ENCODE results near the gene HACE1.
"Not testable (repeated sequence)": the region's sequence is repeated elsewhere in the genome, so short reads cannot be mapped to it uniquely, and the experiment has no call there.

HACE1 gene

GRCh38 chr6:104750449-104750848, 109.3 kb downstream of the HACE1 start:
- TF ChIP-seq MYC (IDR thresholded peaks at IDR 0.05; ENCODE audit: low read depth, low read length), result no peak
- DNase-seq (ENCODE audit: low read depth), result no peak
- H3K4me3 ChIP-seq (ENCODE audit: low read depth, low read length), result no peak overlapping the region

- H3K4me3 ChIP-seq (ENCODE audit: low read depth, low read length); DNase-seq (ENCODE audit: low read depth): not testable (repeated sequence)
Measured at GRCh38 chr6:104739124-104739523, 120.6 kb downstream of the HACE1 start.

GRCh38 chr6:104737567-104737966, 122.2 kb downstream of the HACE1 start:
- H3K4me3 ChIP-seq (ENCODE audit: low read depth, low read length); DNase-seq (ENCODE audit: low read depth): not testable (repeated sequence)

- no peak for DNase-seq (ENCODE audit: low read depth)
- TF ChIP-seq MYC (IDR thresholded peaks at IDR 0.05; ENCODE audit: low read depth, low read length) (no peak), POLR2A (IDR thresholded peaks at IDR 0.05; ENCODE audit: extremely low read depth, insufficient read length) (no peak), CTCF (IDR thresholded peaks at IDR 0.05; ENCODE audit: low read depth, low read length) (no peak), MAX (IDR thresholded peaks at IDR 0.05; ENCODE audit: low read depth, low read length) (no peak)
- H3K4me3 ChIP-seq (ENCODE audit: low read depth, low read length), result no peak overlapping the region
Measured at GRCh38 chr6:104736545-104736944, 123.2 kb downstream of the HACE1 start.

- DNase-seq (ENCODE audit: low read depth), result no peak
- no peak for TF ChIP-seq MAX (IDR thresholded peaks at IDR 0.05; ENCODE audit: low read depth, low read length)
- TF ChIP-seq CTCF (IDR thresholded peaks at IDR 0.05; ENCODE audit: low read depth, low read length), result no peak
Measured at GRCh38 chr6:104730450-104730849, 129.3 kb downstream of the HACE1 start.

GRCh38 chr6:104729433-104729832, 130.3 kb downstream of the HACE1 start:
- no peak overlapping the region for H3K4me3 ChIP-seq (ENCODE audit: low read depth, low read length)
- TF ChIP-seq POLR2A (IDR thresholded peaks at IDR 0.05; ENCODE audit: extremely low read depth, insufficient read length) (no peak), MYC (IDR thresholded peaks at IDR 0.05; ENCODE audit: low read depth, low read length) (no peak), CTCF (IDR thresholded peaks at IDR 0.05; ENCODE audit: low read depth, low read length) (no peak), MAX (IDR thresholded peaks at IDR 0.05; ENCODE audit: low read depth, low read length) (no peak)
- DNase-seq (ENCODE audit: low read depth), result no peak

More at GRCh38 chr6:104730450-104730849, 129.3 kb downstream of the HACE1 start:
- no peak overlapping the region for H3K4me3 ChIP-seq (ENCODE audit: low read depth, low read length)

GRCh38 chr6:104728448-104728847, 131.3 kb downstream of the HACE1 start:
- TF ChIP-seq MAX (IDR thresholded peaks at IDR 0.05; ENCODE audit: low read depth, low read length), result no peak
- no peak for TF ChIP-seq POLR2A (IDR thresholded peaks at IDR 0.05; ENCODE audit: extremely low read depth, insufficient read length)
- TF ChIP-seq MYC (IDR thresholded peaks at IDR 0.05; ENCODE audit: low read depth, low read length), result no peak
- no peak for TF ChIP-seq CTCF (IDR thresholded peaks at IDR 0.05; ENCODE audit: low read depth, low read length)
- no peak overlapping the region for H3K4me3 ChIP-seq (ENCODE audit: low read depth, low read length)
- DNase-seq (ENCODE audit: low read depth), result no peak

- H3K4me3 ChIP-seq (ENCODE audit: low read depth, low read length), result no peak overlapping the region
- no peak for DNase-seq (ENCODE audit: low read depth)
- TF ChIP-seq POLR2A (IDR thresholded peaks at IDR 0.05; ENCODE audit: extremely low read depth, insufficient read length), result no peak
- no peak for TF ChIP-seq CTCF (IDR thresholded peaks at IDR 0.05; ENCODE audit: low read depth, low read length)
- no peak for TF ChIP-seq MAX (IDR thresholded peaks at IDR 0.05; ENCODE audit: low read depth, low read length)
- no peak for TF ChIP-seq MYC (IDR thresholded peaks at IDR 0.05; ENCODE audit: low read depth, low read length)
Measured at GRCh38 chr6:104718672-104719071, 141.0 kb downstream of the HACE1 start.

Measured in NB4 (cell line).